ENCODE data around the gene KRTAP10-3.

The KRTAP10-3 gene

DNA sequence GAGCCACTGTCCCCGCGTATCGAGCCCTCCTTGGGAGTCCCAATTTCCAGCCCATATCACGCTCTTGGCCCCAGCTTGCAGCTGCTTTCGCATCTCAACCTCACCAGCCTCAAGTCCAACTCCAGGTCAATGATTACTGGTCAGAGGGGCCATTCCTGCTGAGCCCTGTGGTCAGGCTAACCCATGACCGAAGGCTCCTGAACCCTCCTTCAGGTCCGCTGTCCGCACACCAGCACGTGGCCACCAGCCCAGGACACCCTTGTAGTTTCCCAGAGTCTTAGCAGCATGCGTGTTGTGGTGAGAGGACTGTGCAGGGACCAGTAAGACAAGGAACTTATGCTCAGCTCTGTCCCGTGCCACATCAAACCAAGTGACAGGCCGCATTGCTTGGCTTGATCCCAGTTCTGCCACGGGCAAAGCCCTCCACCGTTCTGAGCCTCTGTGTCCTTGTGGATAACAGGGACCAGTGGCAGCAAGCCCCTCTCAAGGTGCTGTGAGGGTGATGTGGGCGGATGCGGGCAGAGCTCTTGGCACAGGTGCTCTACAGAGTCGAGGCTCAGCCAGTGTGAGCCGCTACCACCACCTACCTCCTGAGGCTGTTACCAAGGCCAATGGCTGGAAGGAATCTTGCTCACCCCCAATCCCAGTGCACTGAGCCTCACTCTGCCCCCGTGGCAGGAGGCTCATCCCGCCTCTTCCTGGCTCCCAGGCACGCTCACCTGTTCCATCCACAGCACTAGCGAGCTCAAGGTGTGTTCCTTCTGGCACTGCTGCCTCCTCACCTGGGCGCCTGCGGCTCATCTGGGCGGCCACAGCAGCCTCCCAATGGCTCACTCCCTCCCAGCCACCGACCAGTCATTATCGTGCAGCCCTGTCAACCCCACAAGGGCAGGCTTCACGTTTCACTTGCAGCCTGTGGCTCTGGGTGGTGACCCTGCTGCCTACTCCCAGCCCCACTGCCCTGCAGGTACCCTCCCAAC, 39.0 kb downstream of the KRTAP10-3 start:
- Histone ChIP-seq H3K27ac (ENCODE audit: low read depth, low read length, severe bottlenecking) (no peak overlapping the region), H3K4me3 (ENCODE audit: extremely low read depth, insufficient read depth, low read length, poor library complexity, severe bottlenecking) (no peak overlapping the region), H3K4me1 (ENCODE audit: control insufficient read depth, insufficient read depth, low read length, poor library complexity, severe bottlenecking) (peaks cover 3% of the 10 kb centered on the region), H3K9me3 (ENCODE audit: control insufficient read depth, low read length) (peaks cover 3% of the 10 kb centered on the region), H3K36me3 (ENCODE audit: control insufficient read depth, insufficient read depth, low read length) (no peaks in the 10 kb centered on the region)
- WGBS, 2 experiments (ENCODE audit: insufficient coverage in 2 of 2) = 92 to 93% methylated on average over 25 to 28 of the region's 28 CpGs

DNA sequence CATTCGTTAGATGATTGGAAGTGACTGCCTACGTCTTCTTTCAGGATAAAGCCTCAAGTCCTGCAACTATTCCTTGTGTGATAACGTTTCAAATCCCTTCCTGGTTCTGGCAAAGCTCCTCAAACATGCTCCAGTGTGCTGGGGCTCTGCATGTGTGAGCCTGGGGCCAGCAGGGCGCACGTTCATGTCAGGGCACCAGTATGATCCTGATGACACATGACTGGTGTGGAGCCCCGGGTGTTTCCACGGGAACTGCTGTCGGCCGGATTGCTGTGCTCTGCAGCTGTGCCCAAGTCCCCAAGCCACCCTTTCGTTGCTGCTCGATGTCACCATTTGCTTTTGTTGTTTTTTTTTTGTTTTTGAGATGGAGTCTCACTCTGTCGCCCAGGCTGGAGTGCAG, 39.9 kb downstream of the KRTAP10-3 start:
- WGBS, 2 experiments (ENCODE audit: insufficient coverage in 2 of 2) = 89% methylated on average over 9 to 10 of the region's 12 CpGs
- H3K27ac ChIP-seq (ENCODE audit: low read depth, low read length, severe bottlenecking) = no peak overlapping the region
- no peak overlapping the region for H3K4me3 ChIP-seq (ENCODE audit: extremely low read depth, insufficient read depth, low read length, poor library complexity, severe bottlenecking)
- H3K36me3 ChIP-seq (ENCODE audit: control insufficient read depth, insufficient read depth, low read length) = no peaks in the 10 kb centered on the region
- H3K9me3 ChIP-seq (ENCODE audit: control insufficient read depth, low read length) = no peaks in the 10 kb centered on the region
- peaks cover 3% of the 10 kb centered on the region for H3K4me1 ChIP-seq (ENCODE audit: control insufficient read depth, insufficient read depth, low read length, poor library complexity, severe bottlenecking)

DNA sequence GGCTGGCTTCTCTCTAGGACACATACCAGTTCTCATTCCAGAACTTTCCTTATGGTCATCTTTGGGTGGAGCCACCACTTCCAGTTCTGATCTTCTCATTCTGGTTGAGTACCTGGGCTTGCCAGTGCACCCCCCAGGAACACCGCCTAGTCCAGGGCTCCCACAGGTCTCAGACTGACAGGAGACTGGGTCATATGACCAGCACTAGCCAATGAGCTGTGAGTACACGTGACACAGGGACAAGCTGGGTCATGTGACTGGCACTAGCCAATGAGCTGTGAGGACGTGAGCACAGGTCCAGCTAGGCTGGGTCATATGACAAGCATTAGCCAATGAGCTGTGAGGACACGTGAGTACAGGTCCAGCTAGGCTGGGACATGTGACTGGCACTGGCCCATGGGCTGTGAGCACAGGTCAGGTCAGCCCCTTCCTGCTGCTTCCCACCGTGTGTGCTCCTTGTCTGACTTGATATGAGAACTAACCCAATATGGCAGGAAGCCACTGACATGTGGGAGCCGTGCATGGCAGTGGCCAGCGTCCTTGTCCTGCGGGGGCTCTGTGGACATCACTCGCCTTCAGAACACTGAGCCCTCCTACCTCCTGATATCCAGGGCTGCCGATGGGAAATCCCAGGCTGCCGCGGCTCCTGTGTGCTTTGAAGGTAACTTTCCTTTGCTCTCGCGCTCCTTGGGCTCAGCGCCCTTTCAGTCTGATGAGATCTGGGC, 41.3 kb downstream of the KRTAP10-3 start:
- WGBS, 2 experiments (ENCODE audit: insufficient coverage in 2 of 2) = 92 to 95% methylated on average over 12 to 15 of the region's 15 CpGs
- Histone ChIP-seq H3K9me3 (ENCODE audit: control insufficient read depth, low read length) (no peaks in the 10 kb centered on the region), H3K4me3 (ENCODE audit: extremely low read depth, insufficient read depth, low read length, poor library complexity, severe bottlenecking) (no peak overlapping the region), H3K27ac (ENCODE audit: low read depth, low read length, severe bottlenecking) (no peak overlapping the region), H3K36me3 (ENCODE audit: control insufficient read depth, insufficient read depth, low read length) (no peaks in the 10 kb centered on the region), H3K4me1 (ENCODE audit: control insufficient read depth, insufficient read depth, low read length, poor library complexity, severe bottlenecking) (peaks cover 3% of the 10 kb centered on the region)

DNA sequence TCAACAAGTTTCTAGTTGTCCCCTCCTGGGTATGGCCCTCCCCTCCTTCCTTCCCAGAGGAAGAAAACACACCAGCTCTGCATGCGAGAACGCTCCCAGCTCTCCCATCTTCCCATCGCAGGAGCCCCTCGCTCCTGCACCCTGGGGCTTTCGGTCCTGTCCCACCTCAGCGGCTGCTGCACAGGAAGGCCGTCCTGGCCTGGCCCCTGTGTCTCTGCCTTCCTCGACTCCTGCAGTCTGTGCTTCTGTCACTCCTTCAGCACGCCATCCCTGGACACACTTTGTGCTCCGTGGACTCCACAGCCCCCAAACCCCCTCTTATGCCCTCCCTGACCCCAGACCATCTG, 41.8 kb downstream of the KRTAP10-3 start:
- Histone ChIP-seq H3K9me3 (ENCODE audit: control insufficient read depth, low read length) (no peaks in the 10 kb centered on the region), H3K36me3 (ENCODE audit: control insufficient read depth, insufficient read depth, low read length) (no peaks in the 10 kb centered on the region), H3K27ac (ENCODE audit: low read depth, low read length, severe bottlenecking) (no peak overlapping the region), H3K4me3 (ENCODE audit: extremely low read depth, insufficient read depth, low read length, poor library complexity, severe bottlenecking) (no peak overlapping the region), H3K4me1 (ENCODE audit: control insufficient read depth, insufficient read depth, low read length, poor library complexity, severe bottlenecking) (peaks cover 3% of the 10 kb centered on the region)
- 93 to 98% methylated on average over 8 to 10 of the region's 10 CpGs for WGBS, 2 experiments (ENCODE audit: insufficient coverage in 2 of 2)

DNA sequence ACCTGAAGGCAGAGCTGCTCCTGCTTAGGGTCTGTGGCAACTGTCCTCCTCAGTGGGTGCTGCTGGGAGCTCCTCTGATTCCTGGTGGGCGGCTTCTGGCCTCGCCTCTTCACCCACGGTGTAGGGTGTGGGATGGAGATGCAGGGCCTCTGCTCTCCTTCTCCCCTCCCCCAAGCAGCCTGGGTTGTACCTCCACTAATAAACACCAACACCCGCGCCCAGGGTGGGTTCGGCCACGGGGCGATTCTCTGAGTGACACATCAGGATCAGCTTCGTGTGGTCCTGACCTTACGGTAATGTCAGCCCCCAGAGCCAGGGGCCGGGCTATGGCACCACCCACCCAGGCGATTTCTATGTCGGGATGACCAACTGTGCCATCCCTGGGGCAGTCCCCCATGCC, 42.3 kb downstream of the KRTAP10-3 start:
- no peaks in the 10 kb centered on the region for H3K36me3 ChIP-seq (ENCODE audit: control insufficient read depth, insufficient read depth, low read length)
- peaks cover 3% of the 10 kb centered on the region for H3K4me1 ChIP-seq (ENCODE audit: control insufficient read depth, insufficient read depth, low read length, poor library complexity, severe bottlenecking)
- 93 to 95% methylated on average over 10 to 13 of the region's 13 CpGs for WGBS, 2 experiments (ENCODE audit: insufficient coverage in 2 of 2)
- no peak overlapping the region for H3K4me3 ChIP-seq (ENCODE audit: extremely low read depth, insufficient read depth, low read length, poor library complexity, severe bottlenecking)
- H3K27ac ChIP-seq (ENCODE audit: low read depth, low read length, severe bottlenecking) = no peak overlapping the region
- H3K9me3 ChIP-seq (ENCODE audit: control insufficient read depth, low read length) = no peaks in the 10 kb centered on the region

DNA sequence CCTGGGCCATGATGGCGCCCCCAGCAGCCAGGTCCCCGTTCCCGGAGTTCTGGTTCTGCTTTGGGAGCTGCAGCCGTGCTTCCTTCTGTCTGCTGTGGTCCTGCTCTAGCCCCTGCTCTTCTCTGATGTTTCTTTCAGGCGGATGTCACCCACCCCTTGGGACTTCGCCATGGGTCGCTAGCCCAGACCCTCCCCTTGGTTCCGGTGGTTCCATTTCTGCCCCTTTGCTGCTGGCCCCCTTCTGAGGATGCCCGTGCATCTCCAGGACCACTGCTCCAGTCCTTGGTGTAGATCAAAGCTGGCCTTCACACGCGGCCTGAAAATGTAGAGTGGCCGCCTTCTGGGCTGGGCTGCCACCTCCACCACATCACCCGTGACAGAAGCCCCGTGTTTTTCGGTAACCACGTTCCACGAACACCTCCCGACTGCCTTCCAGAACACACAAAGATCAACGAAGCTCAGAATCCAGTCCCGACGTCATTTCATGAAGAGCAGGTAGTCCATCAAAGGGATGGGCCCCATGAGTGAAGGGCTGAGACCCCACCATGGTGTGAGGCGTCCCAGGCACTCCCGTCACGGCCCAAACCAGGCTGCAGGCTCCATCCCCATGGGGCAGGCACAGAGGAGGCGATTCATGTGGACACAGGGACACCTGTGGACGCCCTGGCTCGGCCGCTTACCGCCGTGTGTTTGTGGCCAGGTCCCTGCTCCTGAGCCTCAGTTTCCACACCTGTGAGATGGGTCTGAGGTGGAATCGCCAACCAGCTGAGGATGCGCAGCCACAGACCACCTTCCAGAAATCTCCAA, 43.0 kb downstream of the KRTAP10-3 start:
- no peaks in the 10 kb centered on the region for H3K9me3 ChIP-seq (ENCODE audit: control insufficient read depth, low read length)
- H3K4me3 ChIP-seq (ENCODE audit: extremely low read depth, insufficient read depth, low read length, poor library complexity, severe bottlenecking) = no peak overlapping the region
- H3K36me3 ChIP-seq (ENCODE audit: control insufficient read depth, insufficient read depth, low read length) = no peaks in the 10 kb centered on the region
- no peak overlapping the region for H3K27ac ChIP-seq (ENCODE audit: low read depth, low read length, severe bottlenecking)
- peaks cover under 1% of the 10 kb centered on the region for H3K4me1 ChIP-seq (ENCODE audit: control insufficient read depth, insufficient read depth, low read length, poor library complexity, severe bottlenecking)
- WGBS, 2 experiments (ENCODE audit: insufficient coverage in 2 of 2) = 89 to 91% methylated on average over 30 to 31 of the region's 32 CpGs

- Histone ChIP-seq H3K27ac (ENCODE audit: low read depth, low read length, severe bottlenecking) (no peak overlapping the region), H3K4me1 (ENCODE audit: control insufficient read depth, insufficient read depth, low read length, poor library complexity, severe bottlenecking) (peaks cover 2% of the 10 kb centered on the region), H3K36me3 (ENCODE audit: control insufficient read depth, insufficient read depth, low read length) (no peaks in the 10 kb centered on the region), H3K4me3 (ENCODE audit: extremely low read depth, insufficient read depth, low read length, poor library complexity, severe bottlenecking) (no peak overlapping the region), H3K9me3 (ENCODE audit: control insufficient read depth, low read length) (no peaks in the 10 kb centered on the region)
- WGBS, 2 experiments (ENCODE audit: insufficient coverage in 2 of 2) = 92 to 100% methylated on average over 3 to 7 of the region's 11 CpGs
These were observed 43.7 kb downstream of the KRTAP10-3 start for GRCh38 chr21:44514746-44515358.

DNA sequence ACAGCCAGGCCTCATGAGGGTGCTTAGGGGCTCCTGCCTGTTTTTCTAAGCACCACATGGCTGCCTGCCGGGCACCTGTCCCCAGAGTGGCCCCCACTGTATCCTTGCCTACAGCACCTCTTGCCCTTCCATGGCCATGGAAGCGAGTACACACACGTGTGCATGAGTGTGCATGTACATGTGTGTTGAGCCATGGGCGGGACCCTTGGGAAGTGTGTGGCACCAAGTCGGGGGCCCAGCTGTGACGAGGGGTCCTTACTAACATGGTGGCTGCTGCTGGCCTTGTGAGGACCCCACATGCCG, 44.4 kb downstream of the KRTAP10-3 start:
- peaks cover 2% of the 10 kb centered on the region for H3K4me1 ChIP-seq (ENCODE audit: control insufficient read depth, insufficient read depth, low read length, poor library complexity, severe bottlenecking)
- H3K4me3 ChIP-seq (ENCODE audit: extremely low read depth, insufficient read depth, low read length, poor library complexity, severe bottlenecking) = no peak overlapping the region
- H3K36me3 ChIP-seq (ENCODE audit: control insufficient read depth, insufficient read depth, low read length) = no peaks in the 10 kb centered on the region
- 95 to 96% methylated on average over 5 to 7 of the region's 7 CpGs for WGBS, 2 experiments (ENCODE audit: insufficient coverage in 2 of 2)
- no peaks in the 10 kb centered on the region for H3K9me3 ChIP-seq (ENCODE audit: control insufficient read depth, low read length)
- H3K27ac ChIP-seq (ENCODE audit: low read depth, low read length, severe bottlenecking) = no peak overlapping the region

- Histone ChIP-seq H3K9me3 (ENCODE audit: control insufficient read depth, low read length) (no peaks in the 10 kb centered on the region), H3K4me1 (ENCODE audit: control insufficient read depth, insufficient read depth, low read length, poor library complexity, severe bottlenecking) (peaks cover 2% of the 10 kb centered on the region), H3K27ac (ENCODE audit: low read depth, low read length, severe bottlenecking) (no peak overlapping the region), H3K4me3 (ENCODE audit: extremely low read depth, insufficient read depth, low read length, poor library complexity, severe bottlenecking) (no peak overlapping the region), H3K36me3 (ENCODE audit: control insufficient read depth, insufficient read depth, low read length) (no peaks in the 10 kb centered on the region)
- 87 to 93% methylated on average over 9 to 13 of the region's 15 CpGs for WGBS, 2 experiments (ENCODE audit: insufficient coverage in 2 of 2)
These were observed 45.0 kb downstream of the KRTAP10-3 start for GRCh38 chr21:44513389-44514217.

Data from mesodermal cell (in vitro differentiated cells).